Testis (tissue), 3 donors: Measurements from ENCODE around the gene BTBD6. TPM values are rescaled to one million over a fixed set of nuclear protein-coding genes. Genes with fewer than 3 reads are reported as not detected.

Source experiments
- DNase-seq: peaks from one replicate; pipeline ENCODE4 v3.0.0-alpha.2; 2019
- H3K27ac ChIP-seq, 2 donors: fragments of 200-600 bp; sonication (generic); one replicate each; pipeline ENCODE4 v1.5.1; 2019
- H3K27me3 ChIP-seq: fragments of 200-600 bp; sonication (generic); one replicate; pipeline ENCODE4 v1.5.1; 2019
- H3K36me3 ChIP-seq: fragments of 200-600 bp; sonication (generic); one replicate; pipeline ENCODE4 v1.5.1; 2017; ENCODE audit warnings: low read depth; ENCODE audit errors: missing control alignments
- H3K4me1 ChIP-seq: fragments of 200-600 bp; sonication (generic); one replicate; pipeline ENCODE4 v1.5.1; 2019
- H3K4me3 ChIP-seq, 2 donors: fragments of 200-600 bp; sonication (generic); one replicate each; pipeline ENCODE4 v1.5.1; 2017 to 2019
- H3K9me3 ChIP-seq: fragments of 200-600 bp; sonication (generic); one replicate; pipeline ENCODE4 v1.5.1; 2017
- POLR2A ChIP-seq: fragments of 450-650 bp; IDR thresholded peaks from one replicate; pipeline ENCODE4 v1.6.1; 2017; ENCODE audit warnings: antibody characterized with exemption, mild to moderate bottlenecking, moderate library complexity
- WGBS, 2 donors: methylation state at CpG; one replicate each; pipeline ENCODE4 v1.1.5; 2018; 5-methylcytosine and 5-hydroxymethylcytosine counted together
- intact Hi-C: fragments of 100-400 bp; cut with DNase I; formaldehyde crosslinking; loops from one replicate; pipeline ENCODE4 v1.15.1; 2023; ENCODE audit warnings: low total_unique reads
- polyA plus RNA-seq: library from polyadenylated mRNA; stranded (reverse); fragments of 350-450 nt; fragmentation: Illumina TruSeq; extraction: RNeasy Lipid Tissue Mini Kit (QIAGEN cat#74804); gene quantifications from one replicate; pipeline ENCODE4 v1.2.3, GENCODE V29; 2014; ENCODE audit warnings: low read depth, low replicate concordance; ENCODE audit not compliant: insufficient read depth
- total RNA-seq, 2 donors: library from RNA; depleted of rRNA; stranded (reverse); fragments of >200 nt; gene quantifications; one replicate each; pipeline ENCODE4 v1.2.3, GENCODE V29; 2016
- TF ChIP-seq, protein P1 (sequence below), 3 experiments: fragments of 450-650 bp in 2 of 3; fragments of 200-600 bp in 1 of 3; sonication (generic) in 1 of 3; IDR thresholded peaks; one replicate each; pipeline ENCODE4 v1.5.1; 2016 to 2019; ENCODE audit warnings: antibody characterized with exemption in 3 of 3, mild to moderate bottlenecking in 2 of 3, moderate library complexity in 1 of 3

The BTBD6 gene
- total and polyA plus RNA-seq, 3 donors from 2014 or later = 84.1 to 120 (median 97.6) TPM

GRCh38 chr14:105206873-105207272 lies 41.5 kb upstream of the BTBD6 start:
- 51 to 71% methylated on average over 5 of the region's 5 CpGs for WGBS, 2 donors
- no peak for DNase-seq
- H3K9me3 ChIP-seq = no peaks in the 10 kb centered on the region
- peaks cover 12% of the 10 kb centered on the region for H3K4me1 ChIP-seq
- no peak overlapping the region for H3K4me3 ChIP-seq
- H3K36me3 ChIP-seq = no peaks in the 10 kb centered on the region
- H3K27ac ChIP-seq = no peak overlapping the region
- no peaks in the 10 kb centered on the region for H3K27me3 ChIP-seq
- TF ChIP-seq, protein P1, sequence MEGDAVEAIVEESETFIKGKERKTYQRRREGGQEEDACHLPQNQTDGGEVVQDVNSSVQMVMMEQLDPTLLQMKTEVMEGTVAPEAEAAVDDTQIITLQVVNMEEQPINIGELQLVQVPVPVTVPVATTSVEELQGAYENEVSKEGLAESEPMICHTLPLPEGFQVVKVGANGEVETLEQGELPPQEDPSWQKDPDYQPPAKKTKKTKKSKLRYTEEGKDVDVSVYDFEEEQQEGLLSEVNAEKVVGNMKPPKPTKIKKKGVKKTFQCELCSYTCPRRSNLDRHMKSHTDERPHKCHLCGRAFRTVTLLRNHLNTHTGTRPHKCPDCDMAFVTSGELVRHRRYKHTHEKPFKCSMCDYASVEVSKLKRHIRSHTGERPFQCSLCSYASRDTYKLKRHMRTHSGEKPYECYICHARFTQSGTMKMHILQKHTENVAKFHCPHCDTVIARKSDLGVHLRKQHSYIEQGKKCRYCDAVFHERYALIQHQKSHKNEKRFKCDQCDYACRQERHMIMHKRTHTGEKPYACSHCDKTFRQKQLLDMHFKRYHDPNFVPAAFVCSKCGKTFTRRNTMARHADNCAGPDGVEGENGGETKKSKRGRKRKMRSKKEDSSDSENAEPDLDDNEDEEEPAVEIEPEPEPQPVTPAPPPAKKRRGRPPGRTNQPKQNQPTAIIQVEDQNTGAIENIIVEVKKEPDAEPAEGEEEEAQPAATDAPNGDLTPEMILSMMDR (IDR thresholded peaks at IDR 0.05) = no peak
- TF ChIP-seq POLR2A = no peak
- intact Hi-C loops = loop anchor here (10.0 kb wide), 1 partner anchor 78 kb away; no protein-coding TSS in a partner anchor

GRCh38 chr14:105207460-105207901 lies 40.9 kb upstream of the BTBD6 start:
- intact Hi-C loops = loop anchor here (10.0 kb wide), 1 partner anchor 77 kb away; no protein-coding TSS in a partner anchor
- H3K27ac ChIP-seq = no peak overlapping the region
- H3K27me3 ChIP-seq = no peaks in the 10 kb centered on the region
- no peak overlapping the region for H3K4me3 ChIP-seq
- no peaks in the 10 kb centered on the region for H3K9me3 ChIP-seq
- no peak for TF ChIP-seq POLR2A
- TF ChIP-seq, protein P1 (IDR thresholded peaks at IDR 0.05) = no peak
- peaks cover 10% of the 10 kb centered on the region for H3K4me1 ChIP-seq
- DNase-seq = no peak
- 70 to 89% methylated on average over 7 to 8 of the region's 13 CpGs for WGBS, 2 donors
- H3K36me3 ChIP-seq = no peaks in the 10 kb centered on the region

GRCh38 chr14:105207996-105208737 lies 40.2 kb upstream of the BTBD6 start:
- no peak for DNase-seq
- Histone ChIP-seq H3K27ac (no peak overlapping the region), H3K4me1 (peaks cover 8% of the 10 kb centered on the region), H3K4me3 (no peak overlapping the region), H3K36me3 (no peaks in the 10 kb centered on the region), H3K27me3 (no peaks in the 10 kb centered on the region), H3K9me3 (no peaks in the 10 kb centered on the region)
- TF ChIP-seq, protein P1 (IDR thresholded peaks at IDR 0.05) = no peak
- no peak for TF ChIP-seq POLR2A
- 90% methylated on average over 20 to 25 of the region's 25 CpGs for WGBS, 2 donors
- intact Hi-C loops = loop anchor here (10.0 kb wide), 1 partner anchor 77 kb away; no protein-coding TSS in a partner anchor

DNA sequence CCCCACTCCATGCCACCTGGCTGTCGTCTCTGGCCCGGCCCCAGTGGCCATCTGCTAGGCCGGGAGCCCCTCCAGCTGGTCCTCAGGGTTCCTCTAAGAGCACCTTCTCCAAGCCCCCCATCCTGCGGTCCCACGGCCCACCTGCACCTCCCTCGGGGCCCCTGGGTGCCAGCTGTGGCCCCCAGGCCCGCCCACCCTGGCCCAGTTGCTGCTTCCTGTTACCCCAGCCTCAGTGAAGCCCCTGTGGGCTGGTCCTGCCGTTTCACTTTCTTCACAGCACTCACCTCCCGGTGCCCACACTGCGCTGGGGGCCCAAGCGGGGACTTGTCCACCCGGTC lies 39.6 kb upstream of the BTBD6 start:
- Histone ChIP-seq H3K9me3 (no peaks in the 10 kb centered on the region), H3K4me3 (no peak overlapping the region), H3K36me3 (no peaks in the 10 kb centered on the region), H3K27ac (no peak overlapping the region), H3K27me3 (no peaks in the 10 kb centered on the region), H3K4me1 (peaks cover 7% of the 10 kb centered on the region)
- TF ChIP-seq, protein P1 (IDR thresholded peaks at IDR 0.05) = no peak
- TF ChIP-seq POLR2A = no peak
- 91 to 94% methylated on average over 10 to 12 of the region's 12 CpGs for WGBS, 2 donors
- intact Hi-C loops = loop anchor here (10.0 kb wide), 1 partner anchor 76 kb away; no protein-coding TSS in a partner anchor
- DNase-seq = no peak
